NCI-H524 (cell line): ENCODE results near the gene CEMIP.

Experiments used
- DNase-seq, 2 experiments: peaks; one replicate each; lab custom pipeline; 2025; lab: John Stamatoyannopoulos, UW

Gene CEMIP

DNA sequence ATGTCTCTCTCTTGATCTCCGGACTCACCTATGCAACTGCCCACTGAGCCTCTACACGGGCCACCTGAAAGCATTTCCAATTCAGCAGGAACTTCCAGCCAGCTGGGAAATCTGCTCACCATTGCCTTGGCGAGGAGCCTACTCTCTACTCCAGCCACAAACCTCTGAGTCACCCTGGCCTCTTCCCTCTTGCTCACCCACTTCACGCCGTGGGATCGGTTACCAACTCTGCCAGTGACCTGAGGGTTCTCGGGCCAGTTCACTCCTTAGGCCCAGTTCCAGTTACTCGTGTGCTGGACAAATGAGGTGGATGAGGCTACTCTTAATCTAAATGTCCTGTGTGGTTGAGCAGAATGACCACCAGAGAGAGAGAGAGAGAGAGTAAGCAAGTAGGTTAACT lies 70.1 kb downstream of the CEMIP start:
- DNase-seq = no peak

DNA sequence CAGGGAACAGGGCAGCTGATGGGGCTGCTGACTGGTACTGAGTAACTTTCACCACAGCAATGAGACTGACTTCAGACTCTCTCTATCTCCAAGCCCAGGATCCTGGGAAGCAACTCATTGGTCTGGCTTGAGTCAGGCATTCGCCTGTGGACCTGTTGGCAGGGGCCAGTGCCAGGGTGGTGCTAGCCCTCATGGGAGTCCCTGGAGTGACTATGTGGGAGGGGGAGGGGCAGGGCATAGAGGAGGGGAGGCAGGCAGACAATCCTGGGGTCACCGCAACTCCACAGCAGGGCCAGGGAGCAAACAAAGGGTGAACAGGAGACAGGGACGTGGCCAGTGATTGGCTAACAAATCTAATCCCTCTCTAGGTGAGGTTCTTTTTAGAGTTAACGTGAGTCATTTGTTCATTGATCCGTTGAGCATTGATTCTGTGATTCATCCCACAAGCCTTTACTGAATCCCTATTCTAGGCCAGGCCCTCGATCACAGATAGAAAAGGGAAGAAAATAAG lies 71.8 kb downstream of the CEMIP start:
- DNase-seq = no peak

DNA sequence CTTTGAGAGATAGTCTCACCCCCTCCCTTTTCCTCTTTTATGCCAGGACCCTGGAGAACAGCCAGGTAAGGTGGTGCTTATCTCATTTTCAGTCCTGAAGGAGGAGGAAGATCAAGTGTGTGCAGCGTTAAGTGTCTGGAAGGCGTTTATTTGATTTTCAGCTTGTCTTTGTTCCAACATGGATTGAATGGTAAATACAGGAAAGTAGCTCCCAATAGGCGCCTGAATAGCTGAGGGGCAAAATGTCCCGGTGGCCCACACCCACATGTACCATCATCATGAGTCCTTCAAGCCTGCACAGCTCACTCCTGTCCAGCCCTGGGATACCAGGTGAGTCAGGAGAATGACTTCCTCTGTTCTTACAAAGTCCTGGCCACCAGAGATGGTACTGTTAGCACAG lies 73.5 kb downstream of the CEMIP start:
- DNase-seq = no peak

DNA sequence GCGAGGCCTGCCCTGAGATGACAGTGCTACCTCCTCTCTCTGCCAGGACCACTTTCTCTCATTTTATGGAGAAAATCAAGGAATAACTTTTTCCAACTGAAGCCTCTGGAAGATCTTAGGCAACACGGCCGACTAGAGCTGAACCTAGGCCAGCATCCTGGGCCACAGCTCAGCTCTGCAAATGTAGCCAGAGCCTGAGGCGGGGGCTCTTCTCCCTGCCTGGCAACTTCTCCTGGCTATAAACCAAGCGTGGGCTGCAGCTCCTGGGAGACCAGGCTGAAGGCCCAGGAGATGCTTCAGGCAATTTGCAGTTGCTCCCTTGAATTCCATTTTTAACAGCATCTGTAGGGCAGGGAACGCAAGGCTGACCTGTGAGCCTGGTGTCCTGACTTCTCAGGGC lies 74.9 kb downstream of the CEMIP start:
- DNase-seq = no peak

DNA sequence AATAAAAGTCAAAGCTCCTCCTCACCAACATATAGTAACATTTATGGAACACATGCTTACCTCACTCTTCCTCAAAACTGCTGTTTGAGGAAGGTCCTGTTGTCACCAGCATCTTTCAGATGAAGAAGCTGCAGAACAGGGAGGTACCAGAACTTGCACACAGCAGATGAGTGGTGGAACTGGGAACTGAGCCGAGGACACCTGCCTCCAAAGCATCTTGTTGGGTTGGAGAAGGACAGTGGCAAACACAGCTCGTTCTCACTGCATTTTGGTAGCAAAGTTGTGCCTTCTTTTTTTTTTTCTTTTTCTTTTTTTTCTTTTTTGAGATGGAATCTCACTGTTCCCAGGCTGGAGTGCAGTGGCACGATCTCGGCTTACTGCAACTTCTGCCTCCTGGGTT lies 76.0 kb downstream of the CEMIP start:
- DNase-seq = no peak

DNA sequence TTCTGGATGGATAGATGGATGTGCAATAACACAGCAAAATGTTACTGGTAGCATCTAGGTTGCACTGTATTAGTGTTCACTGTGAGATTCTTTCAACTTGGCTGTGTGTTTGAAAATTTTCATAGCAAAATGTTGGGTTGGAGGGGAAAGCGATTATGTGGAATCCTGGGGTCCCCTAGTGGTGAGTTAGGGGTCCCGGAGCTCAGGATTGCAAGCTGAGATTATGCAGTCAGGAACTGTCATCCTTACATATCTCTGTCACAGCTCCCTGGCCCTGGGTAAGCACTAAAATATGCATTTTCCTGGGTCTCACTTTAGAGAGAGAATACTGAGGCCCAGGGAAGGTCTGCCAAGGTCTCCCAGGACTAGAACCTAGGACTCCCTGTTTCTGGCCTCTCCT lies 77.2 kb downstream of the CEMIP start:
- DNase-seq = peak in 1 of 2 experiments; percentile 49

DNA sequence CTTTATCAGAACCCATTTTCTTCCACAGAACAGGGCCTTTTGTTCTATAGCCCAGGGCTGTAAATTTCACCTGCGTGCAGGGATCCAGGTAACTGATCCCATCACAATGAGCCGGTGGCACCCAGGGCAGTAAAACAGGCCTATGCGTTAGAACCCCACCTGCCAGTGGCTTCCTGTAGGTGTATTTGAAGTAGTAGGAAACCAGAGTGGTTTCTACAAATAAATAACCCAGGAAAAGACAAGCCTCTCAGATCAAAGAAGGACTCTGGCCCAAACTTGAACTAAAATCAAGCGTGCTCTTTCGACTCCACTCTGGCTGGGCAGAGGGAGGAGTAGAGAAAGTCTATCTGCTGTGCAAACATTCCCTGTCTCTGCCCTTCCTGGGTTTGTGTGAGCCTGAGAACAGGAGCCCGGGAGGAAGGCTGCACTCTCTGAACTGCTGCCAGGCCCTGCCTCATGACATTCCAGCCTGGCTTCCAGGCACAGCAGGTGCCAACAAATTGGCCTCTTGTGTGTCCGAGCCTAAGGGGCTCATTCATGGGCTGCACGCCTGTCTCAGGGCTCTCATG lies 77.7 kb downstream of the CEMIP start:
- no peak for DNase-seq

DNA sequence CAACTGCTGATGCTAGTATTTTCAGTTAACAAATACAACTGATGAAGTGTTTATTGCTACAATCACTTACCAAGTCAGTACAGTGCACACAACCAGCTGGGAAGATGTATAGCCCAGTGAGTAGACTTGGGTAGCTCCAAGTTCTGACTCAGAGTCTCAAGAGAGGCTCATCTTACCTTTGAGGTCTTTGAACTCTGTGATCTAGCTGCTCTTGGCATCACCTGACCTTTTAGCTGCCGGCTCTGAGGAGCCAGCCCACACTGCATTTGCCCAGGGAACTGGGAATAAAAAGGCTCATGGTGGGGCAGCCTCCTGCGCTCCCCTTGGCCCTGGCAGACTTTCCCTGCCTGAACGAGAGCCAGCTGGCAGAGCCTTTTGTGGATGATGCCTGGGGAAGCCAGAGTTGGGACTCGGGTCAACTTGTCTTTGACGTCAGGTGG lies 82.6 kb downstream of the CEMIP start:
- no peak for DNase-seq

DNA sequence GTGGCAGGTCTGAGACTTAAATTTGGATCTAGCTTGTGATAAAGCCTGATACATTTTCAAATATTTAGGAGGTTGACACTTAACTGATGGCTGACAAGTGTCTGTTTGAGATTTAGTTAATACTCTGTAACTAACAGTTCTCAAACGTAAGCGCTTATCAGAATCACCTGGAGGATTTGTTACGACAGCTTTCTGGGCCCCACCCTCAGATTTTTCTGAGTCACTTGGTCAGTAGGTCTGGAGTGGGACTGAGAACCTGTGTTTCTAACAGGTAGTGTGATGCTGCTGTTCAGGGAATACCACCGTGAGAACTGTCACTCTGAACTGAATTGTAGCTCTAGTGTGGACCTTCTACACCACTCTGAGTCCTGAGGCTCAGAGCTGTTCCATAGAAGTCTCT lies 85.5 kb downstream of the CEMIP start:
- DNase-seq = no peak

DNA sequence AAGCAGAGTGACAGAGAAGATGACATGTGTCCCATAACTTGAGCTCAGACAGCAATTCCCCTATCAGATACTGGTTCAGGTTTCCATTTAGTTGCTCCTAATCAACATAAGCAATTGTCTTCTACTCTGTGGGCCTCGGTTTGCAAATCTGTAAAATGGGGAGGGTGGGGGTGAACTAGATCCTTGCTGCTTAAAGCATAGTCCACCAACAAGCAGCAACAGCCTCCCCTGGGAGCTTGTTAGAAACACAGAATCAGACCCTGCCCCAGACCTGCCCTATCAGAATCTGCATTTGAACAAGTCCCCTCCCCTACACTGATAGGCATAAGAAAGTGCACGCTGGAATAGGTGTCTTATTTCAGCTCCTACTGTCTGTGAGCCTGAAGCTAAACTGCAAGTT lies 87.8 kb downstream of the CEMIP start:
- DNase-seq = no peak

DNA sequence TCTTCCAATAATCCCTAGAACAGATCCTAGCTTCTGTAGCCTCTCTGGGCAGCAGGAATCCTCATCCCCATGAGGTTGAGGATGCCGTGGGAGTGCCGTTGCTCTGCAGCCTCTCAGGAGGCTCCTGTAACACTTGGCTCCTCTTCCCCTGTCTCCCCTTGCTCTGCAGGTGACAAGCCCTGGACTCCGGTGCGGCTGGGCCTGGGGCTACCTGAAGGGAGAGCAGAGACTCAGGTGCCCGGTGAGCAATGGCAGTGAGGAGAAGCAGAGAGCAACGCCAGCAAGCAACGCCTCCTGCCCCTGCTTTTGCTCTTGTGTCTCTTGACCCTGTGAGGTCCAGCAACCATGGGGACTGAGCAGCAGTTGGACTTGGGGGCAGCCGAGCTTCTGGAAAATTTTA lies 91.2 kb downstream of the CEMIP start:
- DNase-seq = no peak

DNA sequence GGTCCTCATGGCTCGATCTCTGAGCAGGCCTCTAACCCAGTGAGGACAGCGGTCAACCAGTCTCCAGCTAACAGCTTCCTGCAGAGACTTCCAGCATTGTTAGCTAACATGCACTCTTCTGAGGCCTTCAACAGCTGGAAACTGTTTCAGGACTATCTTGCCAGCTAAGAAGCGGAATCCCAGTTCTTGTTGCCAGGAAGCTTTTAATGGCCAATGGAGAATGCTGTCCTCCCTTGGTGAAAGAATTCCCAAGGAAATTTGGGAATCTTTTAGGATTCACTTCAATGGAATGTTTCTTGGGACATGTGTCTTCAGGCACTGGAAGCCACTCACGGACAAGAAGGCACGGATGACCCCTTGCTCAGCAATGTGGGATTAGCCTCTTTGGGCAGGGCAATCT lies 91.7 kb downstream of the CEMIP start:
- no peak for DNase-seq

DNA sequence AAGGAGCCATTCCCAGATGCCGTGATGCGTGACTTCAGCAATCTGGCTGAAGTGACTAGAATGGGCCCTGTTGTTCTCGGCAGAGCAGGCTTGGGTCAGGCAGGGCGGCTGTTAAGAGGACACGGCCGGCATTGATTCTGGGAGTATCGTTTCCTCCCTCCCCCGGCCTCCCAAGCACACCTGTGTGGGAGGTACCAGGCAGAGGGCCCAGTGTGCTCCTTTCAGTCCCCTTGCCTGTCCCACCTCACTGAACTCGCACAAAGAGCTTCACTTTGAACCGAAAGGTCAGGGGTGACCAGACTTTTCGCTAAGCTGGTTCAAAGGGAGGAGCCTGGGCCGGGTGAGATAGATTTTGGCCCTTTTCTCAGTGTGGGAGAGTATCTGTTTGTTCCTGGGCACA lies 92.7 kb downstream of the CEMIP start:
- no peak for DNase-seq

DNA sequence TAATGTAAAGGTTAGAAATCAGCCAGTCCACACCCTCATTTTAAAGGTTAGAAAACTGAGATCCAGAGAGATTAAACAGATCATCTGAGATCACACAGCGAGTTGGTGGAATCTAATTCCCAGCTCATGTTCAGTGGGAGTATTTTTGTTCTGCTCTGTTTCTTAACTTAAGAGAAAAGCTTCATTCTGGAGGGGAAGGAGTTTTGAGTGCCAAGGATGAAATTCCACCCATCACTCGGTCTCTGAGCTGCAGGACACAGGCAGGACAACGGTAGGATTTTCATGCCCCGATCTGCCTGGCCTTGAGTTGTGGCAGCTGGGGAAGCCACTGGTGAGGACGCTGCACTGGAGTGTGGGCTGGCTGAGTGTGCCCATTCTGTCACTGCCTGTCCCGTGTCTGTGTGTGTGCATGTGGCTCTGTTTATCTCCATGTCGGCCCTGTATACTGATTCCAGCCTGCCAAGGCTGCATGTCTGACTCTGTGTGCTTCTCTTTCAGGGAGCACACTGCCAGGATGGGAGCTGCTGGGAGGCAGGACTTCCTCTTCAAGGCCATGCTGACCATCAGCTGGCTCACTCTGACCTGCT lies 94.3 kb downstream of the CEMIP start:
- no peak for DNase-seq

DNA sequence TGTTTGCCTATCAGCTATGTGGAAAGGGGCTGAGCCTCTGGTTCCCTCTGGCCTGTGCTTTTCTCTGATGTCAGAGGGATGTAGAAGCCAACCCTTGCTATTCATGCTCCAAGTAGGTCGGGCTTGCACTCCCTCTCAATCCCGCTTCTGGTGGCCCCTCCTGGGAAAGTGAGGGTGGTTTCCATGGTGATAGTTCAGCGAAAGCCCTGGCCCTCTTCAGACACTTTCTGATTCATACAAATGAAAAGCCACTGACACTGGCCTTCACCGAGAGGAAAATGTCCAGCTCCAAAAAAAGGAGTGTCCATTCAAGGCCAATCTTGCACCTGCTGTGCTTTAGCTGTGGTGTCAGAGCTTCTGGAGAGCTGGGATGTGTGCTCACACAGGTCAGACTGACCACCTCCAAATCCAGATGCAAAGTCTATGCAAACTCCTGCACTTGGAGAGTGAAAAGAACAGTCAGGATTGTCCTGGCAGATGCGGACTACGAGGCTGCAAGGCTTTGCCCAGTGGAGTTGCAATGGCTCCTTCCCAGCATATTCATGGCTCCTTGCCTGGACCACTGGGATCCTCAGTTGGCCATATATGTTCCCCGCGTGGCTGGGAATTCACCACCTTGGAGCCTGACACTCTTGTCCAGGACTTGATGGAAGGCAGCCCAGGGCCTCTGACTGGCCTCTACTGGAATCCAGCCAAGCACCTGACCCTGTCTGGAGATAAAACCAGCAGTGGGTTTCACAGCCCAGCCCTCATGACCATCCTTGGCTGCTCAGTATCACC lies 96.6 kb downstream of the CEMIP start:
- peak in 1 of 2 experiments; percentile 2 for DNase-seq

DNA sequence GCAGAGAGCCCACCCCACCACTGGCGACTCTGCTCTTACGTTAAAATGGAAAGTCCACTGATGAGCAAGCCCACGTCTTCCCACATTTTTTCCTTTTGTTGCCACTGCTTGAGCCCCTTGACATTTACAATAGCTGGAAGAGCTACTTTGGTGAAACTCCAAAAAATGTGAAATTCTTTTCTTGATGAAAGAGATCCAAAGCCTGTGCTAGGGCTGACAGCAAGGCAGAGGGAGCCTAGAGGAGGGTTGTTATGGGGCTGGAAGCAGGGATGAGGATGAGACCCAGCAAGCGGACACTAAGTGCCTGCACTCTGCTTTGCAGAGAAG lies 97.1 kb downstream of the CEMIP start:
- no peak for DNase-seq

DNA sequence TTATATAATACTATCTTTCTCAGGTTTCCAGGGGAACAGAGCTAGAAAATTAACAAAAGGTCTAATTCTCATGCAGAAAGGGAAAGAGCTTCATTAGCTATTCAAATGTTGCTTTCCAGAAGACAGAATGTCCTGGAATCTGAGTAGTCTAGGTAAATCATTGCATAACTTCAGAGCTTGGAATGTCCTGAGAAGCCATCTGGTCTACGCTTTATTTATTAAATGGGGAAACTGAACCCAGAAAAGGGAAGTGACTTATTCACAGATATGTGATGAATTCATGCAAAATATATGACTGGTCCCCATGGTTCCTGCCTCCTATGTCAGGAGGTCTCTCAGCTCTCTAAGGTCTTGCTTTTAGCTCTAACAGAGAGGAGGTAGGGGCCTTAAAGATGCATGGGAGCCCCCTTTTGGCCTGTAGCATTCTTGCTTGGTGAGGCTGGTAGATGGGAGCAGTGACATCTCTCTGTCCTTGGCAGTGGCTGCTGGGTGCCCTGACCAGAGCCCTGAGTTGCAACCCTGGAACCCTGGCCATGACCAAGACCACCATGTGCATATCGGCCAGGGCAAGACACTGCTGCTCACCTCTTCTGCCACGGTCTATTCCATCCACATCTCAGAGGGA lies 99.2 kb downstream of the CEMIP start:
- DNase-seq = no peak

DNA sequence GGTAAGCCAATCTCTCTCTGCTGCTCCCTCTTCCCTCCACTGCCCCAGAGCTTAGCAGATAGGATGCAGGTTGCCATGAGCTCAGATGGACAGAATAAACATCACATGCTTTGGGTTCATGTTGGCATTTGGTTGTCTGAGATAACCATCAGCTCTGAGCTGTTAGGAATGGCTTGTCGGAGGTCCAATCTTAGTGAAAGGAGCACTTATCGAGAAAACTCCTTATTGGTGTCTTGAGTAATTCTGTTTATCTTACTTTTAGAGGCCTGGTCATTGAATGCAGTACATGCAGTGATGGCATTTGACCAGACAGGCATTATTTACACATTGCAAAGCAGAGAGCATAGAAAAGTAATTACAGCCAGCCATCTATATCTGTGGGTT lies 99.7 kb downstream of the CEMIP start:
- DNase-seq = no peak

DNA sequence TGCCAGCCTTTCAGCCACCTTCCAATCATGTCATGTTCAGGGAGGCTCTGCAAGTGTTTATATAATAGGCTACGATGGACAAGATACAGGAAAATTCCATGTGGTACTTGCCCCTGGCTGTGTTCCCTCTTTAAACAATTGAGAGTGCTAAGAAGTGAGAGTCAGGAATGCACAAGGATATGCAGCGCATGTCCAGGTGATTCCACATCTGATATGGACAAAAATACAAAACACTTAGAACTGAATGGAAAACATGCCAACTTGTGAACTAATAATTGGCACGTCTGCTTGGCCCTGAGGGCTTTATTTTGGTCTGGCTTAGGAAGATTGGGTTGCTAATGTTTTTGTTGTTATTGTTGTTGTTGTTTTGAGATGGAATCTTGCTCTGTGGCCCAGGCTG lies 100.9 kb downstream of the CEMIP start:
- no peak for DNase-seq

DNA sequence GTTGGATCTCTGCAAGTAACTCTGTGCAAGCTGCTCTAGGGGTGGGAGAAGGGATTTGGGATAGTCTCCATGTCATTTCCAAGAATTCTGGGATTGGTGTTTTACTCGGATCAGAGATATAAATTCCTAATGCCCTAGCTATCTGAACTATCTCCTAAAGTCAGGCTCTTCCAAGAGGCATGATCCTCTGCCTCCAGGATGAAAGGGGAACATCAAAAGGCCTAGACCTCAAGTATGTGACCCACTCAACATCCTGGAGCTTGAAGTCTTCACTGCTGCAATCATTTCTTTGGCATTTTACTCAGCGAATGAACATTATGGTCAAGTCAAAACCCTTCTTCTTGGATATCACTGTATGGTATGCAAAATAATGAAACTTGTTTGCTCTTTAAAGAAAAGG lies 104.5 kb downstream of the CEMIP start:
- DNase-seq = no peak

DNA sequence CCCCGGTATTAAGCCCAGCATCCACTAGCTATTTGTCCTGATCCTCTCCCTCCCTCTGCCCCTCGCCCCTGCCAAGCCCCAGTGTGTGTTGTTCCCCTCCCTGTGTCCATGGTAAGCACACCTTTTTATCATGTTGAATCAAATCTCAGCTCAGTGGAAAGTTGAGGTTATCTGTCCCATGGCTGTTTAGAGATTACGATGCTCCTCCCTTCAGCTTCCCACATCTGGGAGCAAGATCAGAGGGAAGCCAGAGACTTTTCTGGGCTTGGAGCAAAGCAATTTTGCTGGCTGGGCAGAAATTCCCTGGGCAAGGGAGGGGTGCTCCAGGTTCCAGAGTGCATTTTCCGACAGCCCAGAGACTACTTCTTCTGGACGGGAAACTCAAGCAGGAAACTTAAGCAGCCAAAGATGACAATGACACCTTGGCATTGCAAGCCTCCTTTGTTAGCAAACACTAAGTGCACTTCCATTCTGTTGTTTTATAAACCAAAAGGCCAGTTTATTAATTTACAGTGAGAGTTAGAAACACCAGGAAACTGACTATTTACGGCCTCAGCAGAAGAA lies 105.9 kb downstream of the CEMIP start:
- no peak for DNase-seq

DNA sequence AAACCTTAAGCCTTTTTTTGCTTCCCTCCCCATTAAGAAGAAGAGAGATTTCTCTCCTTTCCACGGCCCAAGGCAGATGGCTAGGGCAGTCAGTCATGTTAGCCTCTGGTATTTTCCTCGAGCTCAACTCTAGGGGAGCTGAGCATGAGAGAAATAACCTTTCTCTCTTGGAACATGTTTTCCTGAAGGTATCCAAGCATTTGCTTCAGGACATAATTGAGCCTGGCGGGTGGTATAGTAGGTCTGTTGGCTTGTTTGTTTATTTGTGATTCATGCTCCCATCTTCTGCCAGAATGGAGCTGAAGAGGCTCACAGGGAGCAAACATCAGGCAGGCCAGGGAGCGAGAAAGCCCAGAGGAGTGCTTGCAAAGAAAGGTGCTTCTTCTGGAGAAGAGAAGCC lies 108.0 kb downstream of the CEMIP start:
- DNase-seq = no peak

DNA sequence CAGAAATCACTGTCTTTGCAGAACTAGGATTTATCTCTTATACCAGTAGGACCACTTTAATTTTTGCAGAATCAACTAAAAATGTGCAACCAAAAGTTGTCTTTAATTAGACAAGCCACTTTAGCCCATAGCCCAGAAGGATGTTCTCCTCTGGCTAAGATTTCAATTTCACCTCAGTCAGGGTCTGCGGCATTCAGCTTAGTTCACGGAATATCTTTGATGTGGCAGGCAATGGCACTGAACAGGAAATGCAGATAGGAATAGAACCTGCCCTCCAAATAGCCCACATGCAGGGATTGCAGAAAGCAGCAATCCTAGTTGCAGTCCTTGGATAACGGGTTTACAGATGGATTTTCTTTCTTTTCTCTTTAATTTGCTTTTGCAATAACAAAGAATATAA lies 109.7 kb downstream of the CEMIP start:
- DNase-seq = no peak
